ENCODE measurements around the gene NBL1.
A peak's percentile ranks its signal among the peaks of the same experiment; 100 is the strongest.

NBL1 gene

DNA sequence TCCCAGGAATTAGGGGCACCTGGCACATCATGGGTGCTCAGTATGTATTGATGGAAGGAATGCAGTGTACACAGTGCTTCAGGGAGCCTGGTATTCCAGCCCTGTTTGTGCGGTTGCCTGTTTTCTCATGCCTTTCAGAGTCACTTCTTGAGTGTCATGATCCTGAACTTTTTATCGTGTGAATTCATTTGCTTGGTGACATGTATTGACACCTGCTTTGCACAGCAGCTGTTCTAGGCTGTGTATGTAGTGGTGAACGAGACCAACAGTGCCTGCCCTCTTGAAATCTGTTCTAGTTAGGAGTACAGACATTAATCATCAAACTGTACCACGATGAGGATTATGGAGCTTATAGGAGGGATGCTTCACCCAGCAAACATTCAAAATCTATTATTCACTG is 26.7 kb downstream of the NBL1 start:
- DNase-seq (ENCODE audit: low spot score) = no peak

DNA sequence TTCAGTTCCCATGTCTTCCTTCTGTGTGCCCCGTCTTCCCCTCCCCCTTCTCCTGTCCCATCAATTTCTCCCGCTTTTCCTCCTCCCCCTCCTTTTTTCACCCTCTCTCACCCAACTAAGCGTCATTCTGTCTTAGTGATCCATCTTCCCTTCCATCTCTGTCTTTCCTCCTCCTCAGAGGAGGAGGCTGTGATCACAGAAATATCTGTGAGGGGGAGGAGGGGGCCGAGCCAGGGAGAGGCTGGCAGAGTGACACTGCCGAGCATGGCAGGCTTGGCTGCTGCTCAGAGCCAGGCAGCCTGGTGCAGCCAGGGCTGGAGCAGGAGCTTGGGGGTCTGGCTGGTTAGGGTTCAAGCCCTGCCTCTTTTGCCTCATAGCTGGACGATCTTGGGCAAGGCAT is 28.1 kb downstream of the NBL1 start:
- DNase-seq (ENCODE audit: low spot score) = no peak

- no peak for DNase-seq (ENCODE audit: low spot score)
These were observed 31.7 kb downstream of the NBL1 start for GRCh38 chr1:19675797-19676196.

DNA sequence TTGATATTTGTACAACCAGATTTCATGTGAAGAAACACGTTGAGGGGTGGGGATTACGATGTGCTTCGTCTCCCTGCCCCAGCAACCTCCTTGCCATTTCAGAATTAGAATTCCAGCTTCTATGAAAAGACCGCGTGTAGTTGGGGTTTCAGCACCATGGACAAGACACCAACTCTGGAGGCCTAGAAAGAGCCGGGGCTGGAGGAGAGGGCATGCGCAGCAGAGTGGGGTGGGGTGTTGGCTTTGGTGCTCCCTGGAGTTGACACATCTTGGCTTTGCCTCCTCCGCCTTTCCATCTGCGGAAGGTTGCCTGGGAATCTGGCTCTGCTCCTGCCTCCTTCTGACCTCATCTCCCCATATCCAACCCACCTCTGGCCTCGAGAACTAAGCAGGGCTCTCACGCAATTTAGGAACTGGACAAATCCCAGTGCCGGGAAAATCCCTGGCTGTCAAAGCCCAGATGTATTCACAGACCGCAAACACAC is 32.4 kb downstream of the NBL1 start:
- peak; percentile 35 for DNase-seq (ENCODE audit: low spot score)

DNA sequence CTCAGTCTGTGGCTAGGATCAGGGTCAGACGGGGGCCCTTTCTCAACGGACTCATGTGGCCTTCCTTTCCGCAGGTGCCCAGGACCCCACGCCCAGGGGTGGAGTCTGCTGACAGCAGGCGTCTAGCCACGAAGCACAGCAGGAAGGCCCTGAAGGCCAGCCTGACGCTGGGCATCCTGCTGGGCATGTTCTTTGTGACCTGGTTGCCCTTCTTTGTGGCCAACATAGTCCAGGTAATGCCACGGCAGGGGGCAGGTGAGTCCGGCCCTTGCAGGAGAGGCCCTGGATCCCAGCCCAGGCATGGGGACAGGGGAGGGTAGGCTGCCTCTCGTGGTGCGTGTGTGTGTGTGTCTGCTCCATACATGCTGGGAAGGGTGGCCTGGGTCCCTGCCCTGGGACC is 34.4 kb downstream of the NBL1 start:
- DNase-seq (ENCODE audit: low spot score) = no peak

- DNase-seq (ENCODE audit: low spot score) = no peak
These were observed 34.9 kb downstream of the NBL1 start for GRCh38 chr1:19678931-19679453.

DNA sequence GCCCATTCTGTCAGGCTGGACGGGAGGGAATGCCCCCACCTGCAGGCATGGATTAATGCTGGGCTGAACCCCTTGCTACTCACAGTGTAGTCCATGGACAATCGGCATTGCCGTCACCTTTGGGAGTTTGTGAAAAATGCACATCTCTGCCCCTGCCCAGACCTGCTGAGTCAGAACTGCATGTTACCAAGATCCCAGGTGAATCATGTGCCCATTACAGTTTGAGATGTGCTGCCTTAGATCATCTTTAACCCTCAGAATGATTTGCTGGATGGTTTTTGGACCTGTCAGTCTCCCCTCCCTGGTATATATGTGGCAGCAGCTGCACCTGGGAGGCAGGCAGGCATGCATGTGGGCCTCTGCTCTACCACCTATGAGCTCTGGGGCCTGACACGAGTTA is 35.6 kb downstream of the NBL1 start:
- no peak for DNase-seq (ENCODE audit: low spot score)

DNA sequence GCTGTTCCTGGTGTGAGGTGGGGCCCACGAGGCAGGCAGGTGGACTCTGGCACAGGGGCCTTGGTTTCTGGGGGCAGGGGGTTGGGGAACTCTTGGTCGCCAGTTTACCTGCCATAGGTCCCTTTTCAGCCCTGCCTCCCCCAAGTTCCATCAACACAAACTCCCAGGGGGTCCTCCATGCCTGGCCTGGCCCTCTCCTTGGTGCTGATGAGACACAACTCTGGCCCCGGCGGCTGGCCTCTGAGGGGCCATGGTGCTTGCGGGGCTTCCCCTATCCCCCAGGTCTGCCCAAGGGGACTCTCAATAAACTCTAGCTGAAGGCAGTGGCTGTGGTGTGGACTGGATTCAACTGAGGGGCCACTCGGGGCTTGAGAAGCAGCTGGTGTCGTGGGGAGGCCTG is 36.5 kb downstream of the NBL1 start:
- DNase-seq (ENCODE audit: low spot score) = no peak

DNA sequence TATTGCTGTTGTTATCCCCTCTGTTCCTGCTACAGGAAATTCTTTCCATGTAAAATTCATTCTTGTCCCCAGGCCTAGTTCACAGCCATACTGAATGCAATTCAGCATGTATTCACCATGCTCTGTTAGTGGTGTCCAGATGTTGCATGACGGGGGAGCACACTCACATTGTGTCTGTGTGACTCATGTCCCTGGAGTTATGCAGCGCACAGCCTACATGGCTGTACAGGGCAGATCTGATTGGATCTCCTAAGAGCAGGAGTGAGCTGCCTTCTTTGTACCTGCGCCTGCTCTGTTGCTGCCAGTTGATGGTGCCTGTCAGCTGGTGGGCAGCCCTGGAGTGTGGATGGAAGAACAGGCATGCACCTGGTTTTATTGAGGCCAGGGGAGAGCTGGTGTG is 38.1 kb downstream of the NBL1 start:
- DNase-seq (ENCODE audit: low spot score) = peak; percentile 60

GRCh38 chr1:19682901-19683300 is 38.8 kb downstream of the NBL1 start:
- DNase-seq (ENCODE audit: low spot score) = no peak

DNA sequence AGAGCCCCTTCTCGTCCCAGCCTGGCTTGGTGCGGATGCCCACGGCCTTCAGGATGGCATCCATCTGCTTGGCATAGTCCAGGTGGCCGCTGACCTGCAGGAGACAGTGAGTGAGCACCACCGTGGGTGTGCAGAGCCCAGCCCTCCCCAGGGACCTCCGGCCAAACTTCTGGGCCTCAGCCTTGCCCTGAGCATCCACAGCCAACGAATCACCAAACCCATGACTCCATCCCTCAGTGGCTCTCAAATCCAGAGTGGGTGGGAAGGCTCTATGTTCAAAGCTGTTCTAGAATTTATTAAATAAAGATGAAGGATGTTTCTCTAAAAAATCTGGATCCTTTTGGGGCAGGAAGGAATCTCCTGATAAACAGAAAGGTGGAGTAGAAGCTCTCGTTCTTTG is 39.2 kb downstream of the NBL1 start:
- DNase-seq (ENCODE audit: low spot score) = no peak

DNA sequence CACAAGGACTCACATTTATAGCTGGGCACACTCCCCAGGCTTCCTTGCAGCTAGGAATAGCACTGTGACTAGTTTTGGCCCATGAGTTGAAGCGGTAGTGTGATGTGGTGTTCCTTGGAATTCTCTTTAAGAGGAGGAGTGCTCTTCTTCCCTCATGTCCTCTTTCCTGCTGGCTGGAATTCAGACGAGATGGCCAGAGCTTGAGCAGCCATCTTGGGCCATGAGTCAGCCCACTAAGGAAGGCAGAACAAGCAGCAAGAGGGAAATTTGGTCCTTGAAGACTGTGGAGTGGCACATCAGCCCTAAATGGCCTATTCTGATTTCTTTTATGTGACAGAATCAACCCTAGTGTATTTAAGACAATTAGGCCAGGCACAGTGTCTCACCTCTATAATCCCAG is 40.6 kb downstream of the NBL1 start:
- no peak for DNase-seq (ENCODE audit: low spot score)

- no peak for DNase-seq (ENCODE audit: low spot score)
These were observed 41.9 kb downstream of the NBL1 start for GRCh38 chr1:19685994-19686393.

DNA sequence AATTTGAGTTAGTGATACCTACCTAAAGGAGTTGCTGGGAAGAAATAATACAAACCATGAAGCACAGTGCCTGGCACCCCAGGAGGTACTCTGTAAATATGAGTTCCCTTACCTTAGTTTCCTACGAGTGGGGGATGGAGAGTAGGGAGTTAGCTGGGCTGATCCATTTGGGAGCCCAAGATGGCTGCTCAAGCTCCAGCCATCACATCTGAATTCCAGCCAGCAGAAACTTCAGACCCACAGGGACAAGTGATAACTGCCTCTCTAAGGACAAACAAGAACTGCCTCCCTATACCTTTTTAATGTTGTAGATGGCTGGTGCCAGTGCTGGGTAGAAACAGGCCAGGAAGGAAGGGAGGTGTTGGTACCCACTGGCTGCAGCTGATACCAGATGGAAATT is 43.3 kb downstream of the NBL1 start:
- no peak for DNase-seq (ENCODE audit: low spot score)

GRCh38 chr1:19688041-19688842 is 44.1 kb downstream of the NBL1 start:
- DNase-seq (ENCODE audit: low spot score) = no peak

DNA sequence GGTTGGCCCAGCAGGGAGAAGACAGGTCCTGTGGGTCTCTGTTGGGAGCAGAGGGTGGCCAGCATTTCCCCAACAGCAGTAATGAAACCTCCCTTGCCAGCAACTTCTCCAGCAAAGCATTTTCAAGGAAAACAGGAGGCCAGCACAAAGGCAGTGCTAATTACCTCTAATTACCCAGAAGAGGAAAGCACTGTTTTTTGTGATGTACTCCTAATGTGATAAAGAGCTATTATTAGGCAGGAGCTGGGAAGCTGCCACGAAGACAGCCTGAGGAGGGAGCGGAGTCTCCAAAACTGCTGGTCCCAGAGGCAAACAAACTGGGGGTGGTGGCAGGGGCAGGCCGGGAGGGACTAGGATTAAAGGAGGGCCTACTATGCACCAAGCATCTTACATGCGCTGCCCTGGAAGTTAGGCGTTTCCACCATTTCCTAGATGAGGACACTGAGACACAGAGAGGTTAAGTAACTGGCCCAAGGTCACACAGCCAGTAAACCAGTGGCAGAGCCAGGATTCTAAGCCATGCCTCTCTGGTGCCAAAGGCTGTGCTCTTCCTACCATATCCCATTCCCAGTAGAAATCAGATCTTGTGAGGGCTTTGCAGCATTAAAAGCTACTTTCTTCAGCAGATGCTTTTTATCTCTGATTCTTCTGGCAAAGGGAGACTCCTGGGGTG is 45.1 kb downstream of the NBL1 start:
- DNase-seq (ENCODE audit: low spot score) = no peak

GRCh38 chr1:19689856-19690255 is 45.7 kb downstream of the NBL1 start:
- DNase-seq (ENCODE audit: low spot score) = no peak

- DNase-seq (ENCODE audit: low spot score) = no peak
These were observed 46.2 kb downstream of the NBL1 start for GRCh38 chr1:19690342-19690741.

DNA sequence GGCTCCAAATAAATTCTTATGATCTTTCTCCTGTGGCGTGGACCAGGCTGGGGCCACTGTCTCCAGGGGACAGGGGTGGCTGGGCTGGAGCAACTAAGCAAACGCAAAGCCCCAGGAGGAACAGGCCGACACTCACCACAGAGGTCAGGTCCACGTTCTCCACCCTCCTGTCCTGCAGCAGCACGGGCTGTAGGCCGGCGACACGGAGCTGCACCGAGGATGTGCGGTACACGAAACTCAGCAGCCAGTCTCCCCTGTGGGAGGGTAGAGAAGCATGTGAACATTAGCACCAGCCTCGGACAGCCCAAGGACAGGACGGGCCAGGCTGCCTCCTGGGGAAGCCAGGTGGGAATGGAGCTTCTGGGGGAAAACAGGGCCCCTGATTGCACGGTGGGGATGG is 50.2 kb downstream of the NBL1 start:
- DNase-seq (ENCODE audit: low spot score) = no peak

GRCh38 chr1:19695772-19696171 is 51.7 kb downstream of the NBL1 start:
- no peak for DNase-seq (ENCODE audit: low spot score)

GRCh38 chr1:19696820-19697219 is 52.7 kb downstream of the NBL1 start:
- DNase-seq (ENCODE audit: low spot score) = no peak

GRCh38 chr1:19698181-19698580 is 54.1 kb downstream of the NBL1 start:
- no peak for DNase-seq (ENCODE audit: low spot score)

- no peak for DNase-seq (ENCODE audit: low spot score)
These were observed 56.1 kb downstream of the NBL1 start for GRCh38 chr1:19700079-19700777.
